Measurements from ENCODE around the gene NANS. TPM values are rescaled to one million over a fixed set of nuclear protein-coding genes. Genes with fewer than 3 reads are reported as not detected.
"Not testable (repeated sequence)": the region's sequence is repeated elsewhere in the genome, so short reads cannot be mapped to it uniquely, and the experiment has no call there.

The NANS gene
- total RNA-seq, 1 donor from 2014 or later: 73.6 TPM

DNA sequence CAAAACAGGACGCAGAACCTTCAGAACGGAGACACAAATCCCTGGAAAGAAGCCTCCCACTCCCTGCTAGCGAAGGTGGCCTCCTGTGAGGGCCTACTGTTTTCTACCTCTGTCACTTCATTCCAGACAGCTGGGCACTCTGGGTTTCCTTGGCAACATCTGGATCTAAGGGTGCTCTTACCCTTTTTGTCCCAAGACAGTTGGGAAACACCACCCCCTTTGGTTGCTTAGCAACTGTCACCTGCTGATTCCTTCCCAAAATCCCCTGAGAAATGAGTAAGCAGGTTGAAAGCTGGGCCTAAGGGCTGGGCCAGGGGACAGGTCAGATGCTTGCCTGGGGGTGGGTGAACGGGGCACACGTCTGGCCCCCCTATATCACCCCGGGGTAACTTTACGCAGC lies 29.4 kb downstream of the NANS start:
- no peaks in the 10 kb centered on the region for H3K27me3 ChIP-seq (ENCODE audit: control insufficient read depth, insufficient read depth, low read length)
- DNase-seq (ENCODE audit: low read depth): no peak
- TF ChIP-seq, protein P1, sequence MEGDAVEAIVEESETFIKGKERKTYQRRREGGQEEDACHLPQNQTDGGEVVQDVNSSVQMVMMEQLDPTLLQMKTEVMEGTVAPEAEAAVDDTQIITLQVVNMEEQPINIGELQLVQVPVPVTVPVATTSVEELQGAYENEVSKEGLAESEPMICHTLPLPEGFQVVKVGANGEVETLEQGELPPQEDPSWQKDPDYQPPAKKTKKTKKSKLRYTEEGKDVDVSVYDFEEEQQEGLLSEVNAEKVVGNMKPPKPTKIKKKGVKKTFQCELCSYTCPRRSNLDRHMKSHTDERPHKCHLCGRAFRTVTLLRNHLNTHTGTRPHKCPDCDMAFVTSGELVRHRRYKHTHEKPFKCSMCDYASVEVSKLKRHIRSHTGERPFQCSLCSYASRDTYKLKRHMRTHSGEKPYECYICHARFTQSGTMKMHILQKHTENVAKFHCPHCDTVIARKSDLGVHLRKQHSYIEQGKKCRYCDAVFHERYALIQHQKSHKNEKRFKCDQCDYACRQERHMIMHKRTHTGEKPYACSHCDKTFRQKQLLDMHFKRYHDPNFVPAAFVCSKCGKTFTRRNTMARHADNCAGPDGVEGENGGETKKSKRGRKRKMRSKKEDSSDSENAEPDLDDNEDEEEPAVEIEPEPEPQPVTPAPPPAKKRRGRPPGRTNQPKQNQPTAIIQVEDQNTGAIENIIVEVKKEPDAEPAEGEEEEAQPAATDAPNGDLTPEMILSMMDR (IDR thresholded peaks at IDR 0.05; ENCODE audit: insufficient read depth, low read length, poor library complexity, severe bottlenecking): no peak
- no peaks in the 10 kb centered on the region for H3K36me3 ChIP-seq (ENCODE audit: control insufficient read depth, insufficient read depth, low read length)
- no peak overlapping the region for H3K4me3 ChIP-seq (ENCODE audit: low read depth, low read length)

DNA sequence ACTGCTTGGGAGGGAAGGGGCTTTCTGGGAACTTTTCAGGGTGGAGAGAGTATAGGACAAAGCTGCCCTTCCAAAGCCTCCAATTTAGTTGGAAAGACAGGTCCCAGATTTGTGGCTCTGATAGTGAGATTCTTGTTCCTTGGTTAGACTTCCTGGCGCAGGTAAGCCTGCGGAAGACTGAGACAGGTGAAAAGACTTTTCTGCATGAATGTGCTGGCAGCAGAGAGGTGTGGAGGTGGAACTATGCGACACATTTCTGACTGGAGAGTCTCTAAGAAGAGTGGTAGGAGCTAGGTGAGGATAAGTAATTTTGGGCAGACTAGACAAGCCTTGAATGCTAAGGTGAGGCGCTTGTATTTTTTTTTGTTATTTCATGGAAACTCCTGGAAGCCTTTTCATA lies 29.9 kb downstream of the NANS start:
- no peaks in the 10 kb centered on the region for H3K27me3 ChIP-seq (ENCODE audit: control insufficient read depth, insufficient read depth, low read length)
- TF ChIP-seq, protein P1 (IDR thresholded peaks at IDR 0.05; ENCODE audit: insufficient read depth, low read length, poor library complexity, severe bottlenecking): no peak
- no peak overlapping the region for H3K4me3 ChIP-seq (ENCODE audit: low read depth, low read length)
- no peak for DNase-seq (ENCODE audit: low read depth)
- H3K36me3 ChIP-seq (ENCODE audit: control insufficient read depth, insufficient read depth, low read length): no peaks in the 10 kb centered on the region

DNA sequence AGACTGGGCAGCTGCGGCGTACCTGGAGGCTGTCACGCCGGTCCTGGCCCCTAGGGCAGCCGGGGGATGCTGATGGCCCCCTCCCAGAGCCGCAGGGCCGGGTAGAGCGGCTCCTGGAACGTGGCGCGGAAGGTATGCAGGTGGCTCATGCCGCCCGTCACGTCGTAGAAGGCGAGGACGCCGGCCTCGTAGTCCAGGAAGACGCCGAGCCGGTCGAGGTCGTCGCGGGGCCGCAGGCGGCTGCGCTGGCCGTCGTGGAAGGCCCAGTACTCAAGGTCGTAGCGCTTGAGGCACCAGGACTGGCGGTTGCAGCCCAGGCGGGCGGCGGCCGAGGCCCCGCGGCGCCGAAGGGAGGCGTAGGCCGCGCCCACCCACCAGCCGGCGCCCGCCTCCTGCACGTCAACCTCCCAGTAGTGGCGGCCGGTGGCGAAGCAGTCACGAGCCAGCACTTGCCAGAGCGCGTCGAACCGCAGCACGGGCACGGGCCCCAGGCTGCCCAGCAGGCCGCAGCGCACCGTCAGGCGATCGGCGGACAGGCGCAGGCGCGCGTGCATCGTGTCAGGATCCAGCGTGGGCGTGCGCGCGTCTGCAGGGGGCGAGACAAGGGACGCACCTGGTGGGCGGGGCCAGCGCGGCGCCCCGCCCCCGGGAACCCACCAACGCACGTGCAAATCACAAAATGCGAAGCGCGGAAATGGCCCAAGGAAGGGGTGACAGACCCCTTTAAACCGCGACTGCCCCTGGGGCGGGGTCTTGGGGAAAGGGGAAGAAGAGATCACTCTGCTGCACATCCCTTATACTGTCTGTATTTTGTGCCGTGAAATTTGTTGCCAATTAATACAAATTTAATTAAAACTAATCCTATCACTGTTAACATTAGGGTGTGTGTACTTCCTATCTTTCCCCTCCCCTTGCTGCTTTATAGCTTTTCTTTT lies 31.2 kb downstream of the NANS start:
- no peaks in the 10 kb centered on the region for H3K36me3 ChIP-seq (ENCODE audit: control insufficient read depth, insufficient read depth, low read length)

GRCh38 chr9:98090674-98091073 lies 34.1 kb downstream of the NANS start:
- not testable (repeated sequence) for DNase-seq (ENCODE audit: low read depth); H3K27me3 ChIP-seq (ENCODE audit: control insufficient read depth, insufficient read depth, low read length); H3K36me3 ChIP-seq (ENCODE audit: control insufficient read depth, insufficient read depth, low read length); H3K4me3 ChIP-seq (ENCODE audit: low read depth, low read length)

More for the DNA sequence above, 31.2 kb downstream of the NANS start:
- TF ChIP-seq, protein P1 (IDR thresholded peaks at IDR 0.05; ENCODE audit: insufficient read depth, low read length, poor library complexity, severe bottlenecking): no peak
- Histone ChIP-seq H3K27me3 (ENCODE audit: control insufficient read depth, insufficient read depth, low read length) (no peaks in the 10 kb centered on the region), H3K4me3 (ENCODE audit: low read depth, low read length) (peak overlapping the region; percentile 26)
- DNase-seq (ENCODE audit: low read depth): no peak

GRCh38 chr9:98091735-98092612 lies 35.4 kb downstream of the NANS start:
- DNase-seq (ENCODE audit: low read depth): no peak
- no peak overlapping the region for H3K4me3 ChIP-seq (ENCODE audit: low read depth, low read length)
- TF ChIP-seq, protein P1 (IDR thresholded peaks at IDR 0.05; ENCODE audit: insufficient read depth, low read length, poor library complexity, severe bottlenecking): no peak
- no peaks in the 10 kb centered on the region for H3K27me3 ChIP-seq (ENCODE audit: control insufficient read depth, insufficient read depth, low read length)
- H3K36me3 ChIP-seq (ENCODE audit: control insufficient read depth, insufficient read depth, low read length): no peaks in the 10 kb centered on the region

DNA sequence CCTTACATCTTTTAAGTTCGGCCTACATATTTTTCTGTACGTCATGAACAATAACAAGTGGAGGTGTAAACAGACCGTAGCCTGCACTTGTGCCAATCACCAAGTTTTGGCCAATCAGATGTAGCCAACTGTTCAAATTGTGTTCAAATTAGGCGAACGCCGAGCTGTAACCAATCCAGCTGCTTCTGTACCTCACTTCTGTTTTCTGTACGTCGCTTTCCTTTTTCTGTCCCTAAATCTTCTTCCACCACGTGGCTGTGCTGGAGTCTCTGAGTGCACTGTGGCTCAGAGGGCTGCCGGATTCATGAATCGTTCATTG lies 36.0 kb downstream of the NANS start:
- H3K4me3 ChIP-seq (ENCODE audit: low read depth, low read length): no peak overlapping the region
- no peaks in the 10 kb centered on the region for H3K27me3 ChIP-seq (ENCODE audit: control insufficient read depth, insufficient read depth, low read length)
- H3K36me3 ChIP-seq (ENCODE audit: control insufficient read depth, insufficient read depth, low read length): no peaks in the 10 kb centered on the region
- TF ChIP-seq, protein P1 (IDR thresholded peaks at IDR 0.05; ENCODE audit: insufficient read depth, low read length, poor library complexity, severe bottlenecking): no peak
- no peak for DNase-seq (ENCODE audit: low read depth)
